CD14-positive monocyte (primary cell): ENCODE results near the gene TPRN. TPM values are rescaled to one million over a fixed set of nuclear protein-coding genes. Genes with fewer than 3 reads are reported as not detected.

ENCODE experiments used
- DNase-seq, 3 donors: peaks; one replicate each; pipeline ENCODE4 v3.0.0-alpha.2; 2011 to 2022
- H2AFZ ChIP-seq: 2 replicates; pipeline ENCODE4 v1.6.0; 2012; ENCODE audit warnings: mild to moderate bottlenecking, low read depth, low read length, inconsistent platforms; ENCODE audit not compliant: insufficient read depth, poor library complexity, severe bottlenecking
- H3K27ac ChIP-seq, 2 donors: 1 replicate in 1 of 2; 2 replicates in 1 of 2; pipeline ENCODE4 v1.5.1; 2012 to 2013; ENCODE audit warnings: low read length in 2 of 2, control low read depth in 1 of 2, inconsistent platforms in 1 of 2, low read depth in 1 of 2, mild to moderate bottlenecking in 1 of 2
- H3K27me3 ChIP-seq, 2 donors: one replicate each; pipeline versions ENCODE4 v1.6.0 to v1.6.1; 2011 to 2013; ENCODE audit warnings: low read length in 2 of 2; ENCODE audit not compliant: control insufficient read depth in 2 of 2, insufficient read depth in 2 of 2
- H3K36me3 ChIP-seq, 2 donors: replicated peaks in 1 of 2; 1 replicate in 1 of 2; 2 replicates in 1 of 2; pipeline versions ENCODE4 v1.5.1 to v1.6.1; 2012 to 2013; ENCODE audit warnings: low read length in 2 of 2, control low read depth in 1 of 2, inconsistent platforms in 1 of 2, mild to moderate bottlenecking in 1 of 2; ENCODE audit not compliant: insufficient read depth in 2 of 2, control insufficient read depth in 1 of 2
- H3K4me1 ChIP-seq, 2 donors: 1 replicate in 1 of 2; 2 replicates in 1 of 2; pipeline versions ENCODE4 v1.5.1 to v1.6.1; 2012 to 2013; ENCODE audit warnings: low read length in 2 of 2, control low read depth in 1 of 2, inconsistent platforms in 1 of 2, mild to moderate bottlenecking in 1 of 2, moderate library complexity in 1 of 2; ENCODE audit not compliant: insufficient read depth in 2 of 2, control insufficient read depth in 1 of 2
- H3K4me2 ChIP-seq: replicated peaks from 2 replicates; pipeline ENCODE3; 2012; ENCODE audit warnings: low read length, moderate library complexity, mild to moderate bottlenecking; ENCODE audit not compliant: poor library complexity, severe bottlenecking; ENCODE audit errors: extremely low read depth
- H3K4me3 ChIP-seq, 3 experiments: fragments of 200-600 bp in 1 of 3; sonication (generic) in 1 of 3; replicated peaks in 1 of 3; 1 replicate in 2 of 3; 2 replicates in 1 of 3; pipeline ENCODE4 v1.5.1; 2011 to 2013; ENCODE audit warnings: low read length in 3 of 3, mild to moderate bottlenecking in 3 of 3, control low read depth in 2 of 3, low read depth in 2 of 3, inconsistent platforms in 1 of 3, moderate library complexity in 1 of 3
- H3K79me2 ChIP-seq: 2 replicates; pipeline ENCODE4 v1.6.0; 2012; ENCODE audit warnings: mild to moderate bottlenecking, control low read depth, inconsistent platforms, low read length, moderate library complexity; ENCODE audit not compliant: insufficient read depth
- H3K9ac ChIP-seq: 2 replicates; pipeline ENCODE4 v1.6.0; 2017; ENCODE audit warnings: low read length, mild to moderate bottlenecking; ENCODE audit not compliant: insufficient read depth, poor library complexity, severe bottlenecking
- H3K9me3 ChIP-seq, 2 donors: replicated peaks in 1 of 2; 1 replicate in 1 of 2; 2 replicates in 1 of 2; pipeline versions ENCODE4 v1.5.1 to v1.6.1; 2012 to 2013; ENCODE audit warnings: low read length in 2 of 2, control low read depth in 1 of 2; ENCODE audit not compliant: control insufficient read depth in 1 of 2, insufficient read depth in 1 of 2
- H4K20me1 ChIP-seq: 2 replicates; pipeline ENCODE4 v1.6.0; 2012; ENCODE audit warnings: mild to moderate bottlenecking, low read length, control low read depth, moderate library complexity; ENCODE audit not compliant: insufficient read depth
- H3K27ac Mint-ChIP-seq, 7 donors: one replicate each; pipeline ENCODE4 v1.8.0; 2020; ENCODE audit warnings: mild to moderate bottlenecking in 7 of 7, mixed read lengths in 7 of 7, moderate library complexity in 6 of 7, inconsistent platforms in 2 of 7
- H3K27me3 Mint-ChIP-seq, 3 donors: one replicate each; pipeline ENCODE4 v1.8.0; 2021 to 2022; ENCODE audit warnings: low read depth in 3 of 3, mild to moderate bottlenecking in 3 of 3, mixed read lengths in 3 of 3, moderate library complexity in 3 of 3, inconsistent platforms in 1 of 3
- H3K36me3 Mint-ChIP-seq, 2 donors: one replicate each; pipeline ENCODE4 v1.8.0; 2020; ENCODE audit warnings: mixed read lengths in 2 of 2, inconsistent platforms in 1 of 2, mild to moderate bottlenecking in 1 of 2
- H3K4me1 Mint-ChIP-seq: one replicate; pipeline ENCODE4 v1.8.0; 2020; ENCODE audit warnings: mild to moderate bottlenecking, mixed read lengths
- H3K4me3 Mint-ChIP-seq, 2 donors: one replicate each; pipeline ENCODE4 v1.8.0; 2020; ENCODE audit warnings: mild to moderate bottlenecking in 2 of 2, mixed read lengths in 2 of 2, moderate library complexity in 1 of 2
- H3K9me3 Mint-ChIP-seq, 7 donors: one replicate each; pipeline ENCODE4 v1.8.0; 2020 to 2022; ENCODE audit warnings: mixed read lengths in 7 of 7, mild to moderate bottlenecking in 6 of 7, moderate library complexity in 6 of 7, inconsistent platforms in 2 of 7
- WGBS: methylation state at CpG from one replicate; pipeline ENCODE4 v1.1.5; 2013; ENCODE audit warnings: missing lambda C conversion rate; ENCODE audit not compliant: insufficient coverage; 5-methylcytosine and 5-hydroxymethylcytosine counted together
- intact Hi-C, 2 donors: fragments of 100-400 bp; cut with micrococcal nuclease; formaldehyde crosslinking; loops; one replicate each; pipeline versions ENCODE4 v1.15.0 to v1.15.1; 2023
- polyA plus RNA-seq, 3 donors: library from polyadenylated mRNA; depleted of rRNA in 1 of 3; unstranded in 2 of 3; stranded (reverse) in 1 of 3; fragments of 300-500 nt in 2 of 3; fragments of >200 nt in 1 of 3; fragmentation: Illumina TruSeq in 2 of 3; gene quantifications; 1 replicate in 2 of 3; 2 replicates in 1 of 3; pipeline ENCODE4 v1.2.3, GENCODE V29; 2012 to 2021
- TF ChIP-seq, protein P1 (sequence below): fragments of 200-600 bp; IDR thresholded peaks from one replicate; pipeline ENCODE4 v1.8.0; 2022; ENCODE audit warnings: antibody characterized with exemption, mild to moderate bottlenecking

Gene TPRN
- polyA plus RNA-seq, 3 donors: 0.30 to 4.6 (median 0.46) TPM

DNA sequence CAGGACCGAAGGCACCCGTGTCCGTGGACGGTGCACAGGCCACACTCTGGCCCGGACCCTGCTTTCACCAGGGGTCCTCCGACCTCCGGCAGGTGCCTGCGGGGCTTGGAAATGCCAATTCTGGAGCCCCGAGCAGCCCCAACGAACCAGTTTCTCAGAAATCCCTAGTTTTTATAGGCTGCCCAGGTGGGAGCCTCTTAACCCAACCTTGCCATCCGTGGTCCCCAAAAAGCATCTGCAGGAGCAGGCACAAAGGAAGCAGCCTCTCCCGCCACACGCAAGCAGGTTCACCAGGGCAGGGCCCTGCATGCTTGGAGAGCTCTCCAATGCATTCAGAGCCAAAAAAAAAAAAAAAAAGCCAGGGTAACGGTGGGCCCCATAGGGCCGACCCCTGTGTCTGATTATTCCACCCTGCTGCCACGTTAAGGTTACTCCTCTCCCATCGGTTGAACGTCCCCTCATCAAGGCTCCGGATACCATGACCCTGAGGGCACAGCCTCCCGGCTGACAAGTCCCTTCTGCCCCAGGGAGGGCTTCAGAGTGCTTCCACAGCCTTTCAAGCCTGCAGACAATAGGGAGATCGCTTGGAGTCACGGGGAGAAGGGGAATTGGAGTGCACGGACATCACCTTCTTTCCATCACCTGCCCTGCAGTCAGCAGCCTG lies 796 bp upstream of the TPRN start:
- intact Hi-C loops: loop anchor here (2.0 to 5.0 kb wide), 3 partner anchors 21 to 351 kb away; partner anchors contain the start of genes RNF208 (in 2 of the 2), MRPL41 (in 1 of the 2), PNPLA7 (in 1 of the 2) and TUBB4B (in 1 of the 2)
- TF ChIP-seq, protein P1, sequence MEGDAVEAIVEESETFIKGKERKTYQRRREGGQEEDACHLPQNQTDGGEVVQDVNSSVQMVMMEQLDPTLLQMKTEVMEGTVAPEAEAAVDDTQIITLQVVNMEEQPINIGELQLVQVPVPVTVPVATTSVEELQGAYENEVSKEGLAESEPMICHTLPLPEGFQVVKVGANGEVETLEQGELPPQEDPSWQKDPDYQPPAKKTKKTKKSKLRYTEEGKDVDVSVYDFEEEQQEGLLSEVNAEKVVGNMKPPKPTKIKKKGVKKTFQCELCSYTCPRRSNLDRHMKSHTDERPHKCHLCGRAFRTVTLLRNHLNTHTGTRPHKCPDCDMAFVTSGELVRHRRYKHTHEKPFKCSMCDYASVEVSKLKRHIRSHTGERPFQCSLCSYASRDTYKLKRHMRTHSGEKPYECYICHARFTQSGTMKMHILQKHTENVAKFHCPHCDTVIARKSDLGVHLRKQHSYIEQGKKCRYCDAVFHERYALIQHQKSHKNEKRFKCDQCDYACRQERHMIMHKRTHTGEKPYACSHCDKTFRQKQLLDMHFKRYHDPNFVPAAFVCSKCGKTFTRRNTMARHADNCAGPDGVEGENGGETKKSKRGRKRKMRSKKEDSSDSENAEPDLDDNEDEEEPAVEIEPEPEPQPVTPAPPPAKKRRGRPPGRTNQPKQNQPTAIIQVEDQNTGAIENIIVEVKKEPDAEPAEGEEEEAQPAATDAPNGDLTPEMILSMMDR: no peak
- peak overlapping the region; percentile 77 to 89 for H3K27ac ChIP-seq
- DNase-seq: no peak
- 10% methylated on average over 14 of the region's 23 CpGs for WGBS
- H3K79me2 ChIP-seq: peaks cover 51% of the 10 kb centered on the region
- H3K36me3 Mint-ChIP-seq: peaks cover 0 to 2% of the 10 kb centered on the region in 2 donors
- peaks cover 0 to 4% (median 0%) of the 10 kb centered on the region in 3 donors for H3K27me3 Mint-ChIP-seq
- H3K9ac ChIP-seq: peak overlapping the region; percentile 64
- peak overlapping the region; percentile 79 for H3K4me2 ChIP-seq
- no peaks in the 10 kb centered on the region for H3K36me3 ChIP-seq
- peak overlapping the region; percentile 74 to 88 for H3K4me3 Mint-ChIP-seq
- H3K9me3 Mint-ChIP-seq: peaks cover 0 to 2% (median 0%) of the 10 kb centered on the region in 7 donors
- H4K20me1 ChIP-seq: peaks cover 25% of the 10 kb centered on the region
- peaks cover 0 to 4% of the 10 kb centered on the region in 2 donors for H3K27me3 ChIP-seq
- peak overlapping the region; percentile 77 to 92 (median 89) for H3K27ac Mint-ChIP-seq
- peak overlapping the region; percentile 74 for H2AFZ ChIP-seq
- peaks cover 46 to 62% of the 10 kb centered on the region in 2 donors for H3K4me1 ChIP-seq
- no peaks in the 10 kb centered on the region for H3K9me3 ChIP-seq
- H3K4me1 Mint-ChIP-seq: peaks cover 49% of the 10 kb centered on the region
- peak overlapping the region; percentile 47 to 74 (median 68) for H3K4me3 ChIP-seq

GRCh38 chr9:137199411-137200121 lies 975 bp downstream of the TPRN start:
- Histone ChIP-seq H3K79me2 (peaks cover 36% of the 10 kb centered on the region), H2AFZ (no peak overlapping the region), H3K4me1 (peaks cover 35 to 48% of the 10 kb centered on the region in 2 donors), H3K4me3 (peak overlapping the region in 1 of 3 experiments; percentile 41), H4K20me1 (peaks cover 21% of the 10 kb centered on the region), H3K27me3 (peaks cover 0 to 4% of the 10 kb centered on the region in 2 donors), H3K4me2 (peak overlapping the region; percentile 79), H3K27ac (no peak overlapping the region), H3K9me3 (no peaks in the 10 kb centered on the region), H3K36me3 (peaks cover 0 to 2% of the 10 kb centered on the region in 2 donors), H3K9ac (peak overlapping the region; percentile 43)
- peak overlapping the region in 3 of 7 donors; percentile 54 to 74 (median 73) for H3K27ac Mint-ChIP-seq
- TF ChIP-seq, protein P1: no peak
- H3K27me3 Mint-ChIP-seq: peaks cover 0 to 4% (median 0%) of the 10 kb centered on the region in 3 donors
- H3K4me3 Mint-ChIP-seq: peak overlapping the region; percentile 81 to 83
- H3K4me1 Mint-ChIP-seq: peaks cover 39% of the 10 kb centered on the region
- H3K9me3 Mint-ChIP-seq: no peaks in the 10 kb centered on the region
- peaks cover 0 to 2% of the 10 kb centered on the region in 2 donors for H3K36me3 Mint-ChIP-seq
- intact Hi-C loops: loop anchor here (1.0 to 5.0 kb wide), 4 partner anchors 11 to 353 kb away; partner anchors contain the start of genes RNF208 (in 2 of the 2), ANAPC2 (in 1 of the 2), MRPL41 (in 1 of the 2) and PNPLA7 (in 1 of the 2)
- WGBS: 31% methylated on average over 49 of the region's 51 CpGs
- DNase-seq: no peak
